HG02981 (cell line): ENCODE data around the gene XRCC5.
"Not testable (repeated sequence)": the region's sequence is repeated elsewhere in the genome, so short reads cannot be mapped to it uniquely, and the experiment has no call there.

Source experiments
- ATAC-seq: cut with Tn5 transposase; IDR thresholded peaks from one replicate; pipeline ENCODE4 v1.9.1; 2021; ENCODE audit warnings: mild to moderate bottlenecking, moderate library complexity; ENCODE audit not compliant: unreplicated experiment

XRCC5 gene

DNA sequence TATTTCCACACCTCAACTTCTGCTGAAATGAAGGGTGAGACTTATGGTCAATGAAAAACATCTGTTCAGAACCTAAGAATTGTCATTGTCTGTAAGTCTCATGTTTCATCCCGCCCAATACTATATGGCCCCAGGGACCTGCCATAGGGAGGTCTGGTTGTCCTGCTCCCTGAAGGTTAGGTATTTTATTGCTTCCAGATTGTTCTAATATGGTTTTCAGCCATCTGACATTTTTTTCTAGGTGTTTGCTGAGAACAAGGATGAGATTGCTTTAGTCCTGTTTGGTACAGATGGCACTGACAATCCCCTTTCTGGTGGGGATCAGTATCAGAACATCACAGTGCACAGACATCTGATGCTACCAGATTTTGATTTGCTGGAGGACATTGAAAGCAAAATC, 7.3 kb downstream of the XRCC5 start:
- no peak for ATAC-seq

DNA sequence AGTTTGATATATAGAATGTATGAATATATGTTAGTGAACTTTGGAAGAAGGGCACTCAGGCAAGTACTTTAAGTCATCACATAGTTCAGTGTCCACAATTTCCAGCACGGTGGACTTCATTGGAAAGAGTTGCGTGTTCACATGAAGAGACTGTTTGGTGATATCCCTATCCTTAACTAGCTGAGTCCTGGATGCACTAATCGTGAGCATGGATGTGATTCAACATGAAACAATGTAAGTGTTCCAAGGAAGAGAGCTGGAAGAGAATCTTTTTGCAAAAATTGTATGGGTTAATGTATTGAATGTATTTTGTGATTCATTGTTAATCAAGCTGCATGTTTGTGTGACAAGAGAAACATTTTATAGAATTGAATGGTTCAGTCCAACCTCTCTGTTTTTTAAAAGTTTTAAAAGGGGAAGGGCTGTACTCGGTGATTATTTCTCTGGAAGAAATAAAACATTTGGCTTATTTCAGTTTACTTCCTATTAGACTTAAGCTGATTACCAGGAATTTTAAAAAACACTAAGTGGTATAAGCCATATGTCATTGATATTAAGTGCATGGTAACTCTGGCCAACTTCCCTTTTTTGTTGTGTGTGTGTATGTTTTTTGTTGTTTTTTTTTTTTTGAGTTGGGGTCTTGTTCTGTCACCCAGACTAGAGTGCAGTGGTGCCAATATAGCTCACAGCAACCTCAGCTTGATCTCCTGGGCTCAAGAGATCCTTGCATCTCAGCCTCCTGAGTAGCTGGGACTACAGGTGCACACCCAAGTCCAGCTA, 8.6 kb downstream of the XRCC5 start:
- ATAC-seq: no peak

DNA sequence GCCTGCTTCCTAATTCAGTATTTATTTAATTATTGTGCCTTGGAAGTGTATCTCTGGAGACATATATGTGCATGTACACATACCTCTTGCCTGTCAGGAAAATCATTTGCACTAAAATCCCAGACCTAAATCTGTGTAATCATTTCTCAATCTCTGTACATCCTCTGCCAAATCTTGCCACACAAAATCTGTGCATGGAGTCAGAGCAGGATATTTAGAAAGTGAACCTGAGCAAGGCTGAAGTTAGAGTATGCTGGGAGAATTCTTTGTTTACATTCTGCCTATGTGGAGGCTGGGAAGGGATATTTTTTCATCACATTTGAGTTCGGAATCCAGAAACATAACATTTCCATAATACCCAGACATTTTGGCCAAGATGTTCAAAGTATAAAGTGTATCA, 9.3 kb downstream of the XRCC5 start:
- ATAC-seq: no peak

DNA sequence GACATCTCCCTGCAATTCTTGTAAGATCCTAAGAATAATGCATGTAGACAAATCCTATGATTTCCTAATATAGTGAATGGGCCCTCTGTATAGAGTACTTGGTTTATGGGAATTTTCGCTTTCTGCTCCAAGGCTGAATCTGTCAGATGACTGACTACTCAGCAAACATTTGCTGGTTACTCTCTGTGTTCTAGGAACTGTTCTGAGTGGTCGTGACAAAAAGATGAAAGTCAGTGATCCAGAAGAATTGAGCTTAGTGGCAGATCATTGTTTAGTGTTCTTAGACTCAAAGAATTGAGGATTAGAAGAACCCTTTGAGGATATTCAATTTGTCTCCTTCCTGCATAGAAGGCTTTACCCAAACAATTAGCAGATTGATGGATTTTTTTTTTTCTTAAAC, 10.0 kb downstream of the XRCC5 start:
- ATAC-seq: no peak

DNA sequence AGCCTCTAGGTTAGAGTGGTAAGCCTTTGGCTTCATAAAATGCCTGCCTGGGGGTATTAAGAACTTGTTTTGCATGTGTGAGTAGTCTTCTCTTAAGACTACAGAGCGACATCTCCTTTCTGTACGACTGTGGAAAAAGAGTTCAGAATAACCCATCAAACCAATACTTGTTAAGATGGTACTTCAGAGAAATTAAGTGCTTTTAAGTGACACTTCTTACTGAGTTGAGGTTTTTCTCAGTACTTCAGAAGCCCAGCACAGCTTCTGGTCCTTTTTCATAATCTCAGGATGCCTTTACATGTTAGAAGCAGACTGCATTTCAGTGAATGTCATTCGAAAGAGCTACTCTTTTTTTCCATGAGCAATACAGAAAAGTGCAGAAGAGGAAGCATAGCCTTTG, 10.8 kb downstream of the XRCC5 start:
- no peak for ATAC-seq

DNA sequence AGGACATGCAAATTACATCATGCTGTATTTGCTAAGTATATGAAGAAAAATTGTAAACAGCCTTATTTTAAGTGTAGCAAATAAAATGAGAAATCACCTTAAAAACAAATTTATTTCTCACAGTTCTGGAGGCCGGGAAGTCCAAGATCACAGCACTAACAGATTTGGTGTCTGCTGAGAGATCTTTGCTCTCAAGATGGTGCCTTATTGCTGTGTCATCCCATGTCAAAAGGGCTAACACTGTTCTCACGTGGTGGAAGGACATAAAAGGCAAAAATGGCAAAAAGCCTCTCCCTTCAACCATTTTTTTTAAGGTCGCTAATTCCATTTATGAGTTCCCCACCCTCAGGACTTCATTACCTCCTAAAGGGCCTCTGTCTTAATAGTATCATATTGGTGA, 12.1 kb downstream of the XRCC5 start:
- ATAC-seq: no peak

DNA sequence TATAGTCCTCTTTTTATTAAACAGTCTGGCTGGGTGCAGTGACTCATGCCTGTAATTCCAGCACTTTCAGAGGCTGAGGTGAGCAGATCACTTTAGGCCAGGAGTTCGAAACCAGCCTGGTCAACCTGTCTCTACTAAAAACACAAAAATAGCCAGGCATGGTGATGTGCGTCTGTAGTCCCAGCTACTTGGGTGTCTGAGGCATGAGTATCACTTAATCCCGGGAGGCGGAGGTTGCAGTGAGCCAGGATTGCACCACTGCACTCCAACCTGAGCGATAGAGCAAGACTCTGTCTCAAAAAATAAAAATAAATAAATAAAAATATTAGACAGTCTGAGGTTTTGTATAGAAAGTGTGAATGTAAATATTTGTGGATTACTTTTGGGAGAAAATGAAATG, 17.8 kb downstream of the XRCC5 start:
- no peak for ATAC-seq

DNA sequence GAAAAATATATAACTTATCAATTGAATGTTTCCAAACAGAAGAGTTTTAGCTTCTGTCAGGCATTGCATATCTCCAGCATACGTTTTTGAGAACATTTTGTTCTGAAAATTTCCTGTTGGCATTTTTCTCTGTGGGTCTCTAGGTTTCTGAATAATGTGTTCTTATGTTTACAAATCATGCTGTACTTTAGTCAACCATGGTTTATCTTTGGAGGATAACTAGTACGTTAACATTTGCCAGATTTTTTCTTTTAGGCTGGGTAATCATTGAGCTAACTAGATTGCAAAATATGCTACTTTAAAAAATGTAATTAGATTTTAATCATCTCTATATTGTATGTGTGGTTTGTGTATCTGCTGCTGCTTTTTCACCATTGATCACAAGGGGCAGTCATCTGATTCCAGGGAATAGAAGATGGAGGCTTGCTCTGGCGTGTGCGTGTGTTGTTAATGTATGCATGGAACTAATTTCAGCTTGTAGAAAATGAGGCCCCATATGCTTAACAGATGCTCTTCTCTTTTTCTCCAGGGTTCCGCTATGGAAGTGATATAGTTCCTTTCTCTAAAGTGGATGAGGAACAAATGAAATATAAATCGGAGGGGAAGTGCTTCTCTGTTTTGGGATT, 21.3 kb downstream of the XRCC5 start:
- ATAC-seq: no peak

DNA sequence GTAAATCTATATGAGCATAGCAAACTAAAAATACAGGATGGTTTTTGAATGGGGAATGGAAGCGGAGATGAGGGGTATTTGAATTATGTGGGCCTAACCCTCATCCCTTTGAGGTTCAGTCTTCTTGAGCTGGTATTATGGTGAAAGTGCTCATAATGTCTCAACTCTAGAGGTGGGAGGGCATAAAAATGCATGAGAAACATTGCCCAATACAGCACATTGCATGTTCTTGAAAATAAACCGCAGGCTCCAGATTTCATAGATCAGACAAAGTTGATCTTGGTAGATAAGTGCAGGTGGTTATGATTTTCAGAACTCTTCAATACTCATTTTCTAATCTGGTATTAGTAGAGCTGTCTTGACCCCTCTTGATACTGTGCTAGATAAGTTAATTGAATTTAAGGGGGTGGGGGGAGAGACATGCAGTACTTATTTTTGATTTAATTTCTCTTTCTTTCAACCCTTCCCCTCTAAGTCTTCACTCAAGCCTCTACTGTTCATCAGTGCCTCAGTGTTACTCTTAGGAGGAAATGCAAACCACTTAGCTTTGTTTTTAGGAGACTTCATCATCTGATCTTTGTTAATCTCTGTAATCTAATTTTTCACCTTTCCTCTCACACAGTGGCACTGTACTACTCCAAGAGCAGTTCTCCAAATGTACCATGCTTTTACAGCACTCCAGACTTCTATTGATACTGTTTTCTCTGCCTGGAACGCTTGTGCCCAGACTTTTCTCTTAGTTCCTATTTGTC, 22.2 kb downstream of the XRCC5 start:
- ATAC-seq: no peak

DNA sequence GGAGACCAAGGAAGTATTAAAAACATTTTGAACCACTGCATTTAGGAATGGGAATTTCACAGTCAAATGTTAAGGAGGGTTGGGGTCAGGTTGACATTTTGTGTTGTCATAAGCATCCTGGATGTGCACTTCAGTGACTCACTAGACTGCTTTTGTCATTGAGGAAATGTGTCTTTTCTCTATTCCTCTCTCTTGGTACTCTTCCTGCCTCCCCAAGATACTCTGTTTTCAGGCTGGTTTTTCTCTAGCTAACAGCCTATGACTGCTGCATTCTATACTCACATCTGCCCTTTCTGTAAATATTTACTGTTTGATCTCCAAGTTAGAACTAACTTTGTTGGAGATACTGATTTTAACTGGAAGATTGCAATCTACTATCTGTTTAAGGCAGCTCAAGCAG, 23.4 kb downstream of the XRCC5 start:
- ATAC-seq: no peak

DNA sequence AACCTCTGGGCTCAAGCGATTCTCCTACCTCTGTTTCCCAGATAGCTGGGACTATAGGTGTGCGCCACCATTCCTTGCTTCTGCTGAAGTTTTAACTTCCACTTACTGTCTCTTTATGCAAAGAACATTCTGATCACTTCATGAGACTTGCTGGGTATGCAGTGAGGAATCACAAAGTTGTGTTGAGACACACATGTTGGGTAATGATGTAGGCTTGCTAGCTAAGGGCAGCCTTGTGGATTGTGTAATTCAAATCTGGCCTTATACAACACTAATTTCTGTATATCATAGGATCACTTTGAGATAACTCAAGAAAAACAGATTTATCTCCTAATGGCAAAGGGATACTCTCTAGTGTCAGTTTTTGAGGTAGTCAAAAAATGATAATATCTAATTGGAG, 24.2 kb downstream of the XRCC5 start:
- ATAC-seq: no peak

DNA sequence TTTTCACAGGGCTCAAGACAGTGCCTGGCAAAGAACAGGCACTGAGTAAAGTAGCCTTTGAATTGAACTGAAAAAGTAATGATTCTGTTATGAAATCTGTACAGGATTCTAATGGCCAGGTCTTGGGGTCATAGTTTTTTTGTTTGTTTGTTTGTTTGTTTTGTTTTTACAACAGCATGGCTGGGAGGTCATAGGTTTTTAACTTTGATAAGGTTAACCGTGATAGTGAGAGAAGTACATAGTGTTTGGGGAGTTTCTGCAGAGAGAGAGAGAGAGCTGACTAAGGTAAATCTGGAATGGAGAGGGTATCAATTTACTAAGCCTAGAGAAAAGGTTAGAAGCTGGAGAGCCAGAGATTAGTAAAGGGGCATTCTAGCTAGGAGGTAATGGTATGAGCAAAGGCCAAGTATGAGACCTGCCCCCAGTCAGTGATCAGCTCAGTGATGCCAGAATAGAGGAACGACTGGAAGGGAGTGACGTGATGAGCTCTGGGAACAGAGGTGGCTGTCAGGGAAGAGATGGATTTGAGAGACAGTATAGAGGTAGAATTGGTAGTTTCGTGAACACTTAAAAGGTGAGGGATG, 25.9 kb downstream of the XRCC5 start:
- no peak for ATAC-seq

DNA sequence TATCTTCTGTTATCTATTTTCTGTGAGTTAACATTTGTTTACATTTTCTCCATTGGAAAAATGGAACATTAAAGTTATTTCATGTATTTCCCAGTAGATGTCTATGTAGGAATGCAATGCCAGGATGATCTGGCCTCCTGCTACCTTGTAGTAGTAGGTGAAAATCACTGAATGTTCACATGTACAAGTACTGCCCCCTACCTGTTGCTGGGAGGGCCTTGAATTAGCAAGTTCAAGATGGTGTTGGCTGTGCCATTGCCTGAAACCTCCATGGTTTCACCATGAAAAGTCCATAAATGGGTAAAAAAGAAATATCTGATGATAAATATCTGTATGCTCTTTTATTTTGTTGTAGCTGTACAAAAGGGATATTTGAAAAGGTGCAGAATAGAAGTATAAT, 30.7 kb downstream of the XRCC5 start:
- ATAC-seq: no peak

DNA sequence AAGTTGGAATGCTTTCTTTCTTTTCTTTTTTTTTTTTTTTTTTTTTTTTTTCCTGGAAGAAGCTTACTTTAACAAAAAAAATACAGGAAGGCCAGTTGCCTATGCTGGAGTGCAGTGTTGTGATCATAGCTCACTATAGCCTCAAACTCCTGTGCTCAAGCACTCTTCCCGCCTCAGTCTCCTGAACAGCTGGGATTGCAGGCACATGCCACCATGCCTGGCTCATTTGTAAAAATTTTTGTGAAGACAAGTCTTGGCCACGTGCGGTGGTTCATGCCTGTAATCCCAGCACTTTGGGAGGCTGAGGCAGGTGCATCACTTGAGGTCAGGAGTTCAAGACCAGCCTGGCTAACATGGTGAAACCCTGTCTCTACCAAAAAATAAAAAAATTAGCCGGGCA, 32.4 kb downstream of the XRCC5 start:
- not testable (repeated sequence) for ATAC-seq

DNA sequence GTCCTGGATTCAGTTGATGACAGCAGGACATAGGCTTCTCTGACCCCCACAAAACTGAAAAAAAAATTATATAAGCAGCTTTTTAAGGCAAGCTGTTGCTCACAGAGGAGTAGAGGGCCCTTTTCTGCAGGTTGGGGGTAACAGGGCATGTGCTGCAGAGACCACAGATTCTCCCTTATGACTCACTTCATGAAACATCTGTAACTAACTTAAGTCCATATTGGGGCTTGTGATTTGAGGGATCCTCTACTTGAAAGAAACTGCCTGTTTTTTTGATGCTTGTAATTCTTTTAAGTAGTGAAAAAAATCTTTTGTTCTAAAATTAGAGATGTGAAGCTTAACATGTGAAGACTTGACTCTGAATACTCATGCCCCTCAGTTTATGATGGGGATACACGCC, 33.4 kb downstream of the XRCC5 start:
- peak; percentile 98 for ATAC-seq

DNA sequence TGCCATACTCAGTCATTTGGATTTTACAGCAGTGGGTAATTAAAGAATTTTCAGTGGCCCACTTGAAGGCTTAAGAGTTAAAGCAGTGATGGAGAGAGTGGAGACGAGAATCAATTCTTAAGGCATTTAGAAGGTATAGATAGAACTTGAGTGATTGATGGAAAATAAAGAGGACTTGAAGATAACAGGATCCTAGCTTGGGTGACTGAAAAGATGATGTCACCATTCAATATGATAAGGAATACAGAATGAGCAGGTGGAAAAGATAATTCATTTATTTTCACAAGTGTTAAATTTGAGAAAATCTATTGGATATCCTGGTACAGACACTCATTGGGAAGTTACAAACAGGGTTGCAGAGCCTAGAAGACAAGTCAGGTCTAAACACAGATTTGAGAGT, 35.2 kb downstream of the XRCC5 start:
- ATAC-seq: no peak

DNA sequence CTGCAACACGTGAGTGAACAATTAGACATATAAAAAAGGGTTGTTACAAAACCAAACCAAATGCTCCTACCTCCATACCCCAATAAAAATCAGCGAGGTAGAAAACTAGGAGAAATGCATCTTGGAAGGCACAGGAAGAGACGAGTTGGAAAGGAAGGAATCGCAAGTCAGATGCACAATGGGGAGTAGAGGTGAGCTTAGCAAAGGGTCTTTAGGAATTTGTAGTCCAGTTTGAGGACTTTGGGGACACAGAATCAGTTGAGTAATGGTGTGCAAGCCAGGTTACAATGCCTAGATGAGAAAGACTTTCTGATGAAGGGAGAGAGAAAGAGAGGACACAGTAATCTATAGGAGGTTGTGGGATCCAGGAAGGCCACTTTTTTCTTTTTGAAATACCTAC, 35.7 kb downstream of the XRCC5 start:
- no peak for ATAC-seq

DNA sequence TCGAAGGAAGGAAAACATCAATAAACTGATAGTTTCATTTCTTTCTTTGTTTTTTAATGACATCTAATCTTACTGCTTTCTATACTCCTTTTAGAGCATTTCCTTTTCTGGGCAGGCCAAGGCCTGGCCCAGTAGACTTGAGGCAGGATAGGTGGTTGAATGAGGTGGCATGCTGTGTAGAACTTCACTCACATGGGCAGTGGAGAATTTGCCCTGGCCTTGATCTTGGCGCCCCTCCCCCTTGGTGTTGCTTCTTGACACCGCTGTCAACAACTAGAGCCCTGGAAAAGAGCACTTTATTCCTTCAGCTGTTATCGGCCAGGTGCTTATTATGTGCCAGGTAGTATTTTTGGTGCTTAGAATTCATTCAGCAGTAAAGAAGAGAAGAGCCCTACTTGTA, 37.4 kb downstream of the XRCC5 start:
- ATAC-seq: no peak

DNA sequence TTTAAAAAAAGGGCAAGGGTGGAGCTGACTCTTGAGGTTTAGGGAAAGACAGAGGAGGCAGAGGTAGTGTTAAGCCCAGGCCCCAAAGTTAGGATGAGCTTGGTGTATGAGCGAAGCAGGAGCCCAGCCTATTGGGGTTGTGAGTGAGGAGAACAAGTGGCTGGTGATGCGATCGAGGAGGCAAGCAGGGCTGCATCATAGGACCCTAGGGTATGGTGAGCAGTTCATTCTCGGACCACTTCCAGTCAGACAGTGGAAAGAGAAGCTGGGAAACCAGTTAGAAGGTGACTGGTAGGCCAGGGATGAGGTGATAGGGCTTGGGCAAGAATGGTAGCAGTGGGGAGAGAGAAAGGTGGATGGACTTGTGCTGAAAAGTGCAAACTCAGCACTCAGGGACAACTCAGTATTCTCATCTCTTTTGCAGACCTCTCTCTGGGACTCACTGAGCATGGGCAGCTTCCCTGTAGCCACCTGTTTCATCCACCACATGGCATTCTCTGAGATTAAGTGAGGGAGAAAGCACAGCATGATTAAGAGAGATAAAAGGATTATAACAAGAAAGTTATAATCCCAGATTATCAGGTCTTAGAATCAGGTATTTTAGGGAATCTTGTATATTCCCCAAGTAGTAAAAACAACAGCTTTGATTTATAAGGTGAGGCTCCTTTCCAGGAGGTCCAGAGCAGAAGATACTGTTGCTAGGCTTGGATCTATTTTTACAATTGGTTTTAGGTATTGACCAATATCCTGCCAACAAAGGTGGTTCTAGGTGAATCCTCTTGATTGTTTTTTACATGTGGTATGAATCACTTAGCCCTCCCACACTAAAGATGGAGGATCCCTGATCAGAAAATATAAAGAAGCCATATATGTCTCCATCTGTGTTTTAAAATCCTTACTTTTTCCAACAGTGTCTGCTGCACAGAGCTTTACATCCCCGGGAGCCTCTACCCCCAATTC, 38.3 kb downstream of the XRCC5 start:
- no peak for ATAC-seq

DNA sequence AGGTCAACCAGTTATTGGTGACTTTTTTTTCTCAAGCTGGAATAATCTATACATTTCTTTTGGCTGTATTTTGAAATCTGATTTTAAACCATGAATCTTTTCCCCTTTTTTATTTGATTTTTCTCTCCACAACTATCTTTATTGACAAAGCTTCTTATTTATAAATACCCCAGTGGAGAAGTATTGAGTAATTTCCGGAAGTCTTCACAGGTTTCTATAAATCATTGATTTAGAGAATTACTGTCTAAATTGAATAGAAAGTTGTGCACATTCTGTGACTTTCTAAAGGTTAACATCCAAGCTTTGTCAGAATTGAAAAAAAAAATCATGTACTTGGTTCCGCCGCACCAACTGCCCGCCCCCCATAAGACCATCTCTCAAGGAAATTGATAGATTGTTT, 39.8 kb downstream of the XRCC5 start:
- no peak for ATAC-seq

DNA sequence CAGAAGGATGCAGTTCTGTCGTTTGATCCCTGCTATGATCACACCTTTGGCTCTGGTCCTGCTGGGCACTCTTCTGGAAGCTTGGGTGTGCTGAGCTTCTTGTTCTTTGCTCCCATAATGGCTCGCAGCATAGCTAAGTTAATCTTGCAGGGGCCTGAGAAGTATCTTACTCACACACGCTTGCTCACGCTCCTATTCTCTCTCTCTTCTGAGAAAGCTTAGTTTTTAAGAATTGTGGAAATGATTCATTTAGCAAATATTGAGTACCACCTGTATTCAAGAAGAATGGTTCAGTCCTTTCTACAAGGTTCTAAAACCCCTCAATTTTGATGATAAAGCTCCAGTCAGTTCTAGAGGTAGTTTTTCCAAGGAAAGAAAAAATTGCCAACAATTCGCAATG, 40.6 kb downstream of the XRCC5 start:
- no peak for ATAC-seq
